ENCODE measurements around the gene SLC9B2.

GRCh38 chr4:103118166-103118565 lies 41.6 kb upstream of the SLC9B2 start:
- TF ChIP-seq CTCF (IDR thresholded peaks at IDR 0.05) = no peak
- no peak for TF ChIP-seq POLR2A (IDR thresholded peaks at IDR 0.05)
- TF ChIP-seq POLR2AphosphoS5 (IDR thresholded peaks at IDR 0.05) = no peak
